Spinal cord (tissue), 10 donors: Measurements from ENCODE around the gene NES. TPM values are rescaled to one million over a fixed set of nuclear protein-coding genes. Genes with fewer than 3 reads are reported as not detected.

Experiments used
- DNase-seq, 6 donors: peaks; one replicate each; pipeline versions ENCODE4 v3.0.0 to v3.0.0-alpha.2; 2013 to 2015; ENCODE audit warnings: low spot score in 6 of 6, low read depth in 4 of 6
- H3K27ac ChIP-seq: one replicate; pipeline ENCODE4 v1.5.1; 2013; ENCODE audit warnings: low read depth, low read length, control low read depth
- H3K27me3 ChIP-seq: one replicate; pipeline ENCODE4 v1.6.1; 2013; ENCODE audit warnings: low read length; ENCODE audit not compliant: control insufficient read depth, insufficient read depth
- H3K36me3 ChIP-seq: one replicate; pipeline ENCODE4 v1.6.1; 2013; ENCODE audit warnings: low read length; ENCODE audit not compliant: control insufficient read depth, insufficient read depth
- H3K4me1 ChIP-seq: one replicate; pipeline ENCODE4 v1.6.1; 2013; ENCODE audit warnings: low read length; ENCODE audit not compliant: control insufficient read depth, insufficient read depth
- H3K4me3 ChIP-seq: one replicate; pipeline ENCODE4 v1.5.1; 2013; ENCODE audit warnings: low read depth, low read length, control low read depth
- H3K9me3 ChIP-seq: one replicate; pipeline ENCODE4 v1.6.1; 2013; ENCODE audit warnings: low read length; ENCODE audit not compliant: control insufficient read depth, insufficient read depth
- WGBS: methylation state at CpG from one replicate; pipeline ENCODE4 v1.1.5; 2013; ENCODE audit warnings: missing lambda C conversion rate; ENCODE audit not compliant: insufficient coverage; 5-methylcytosine and 5-hydroxymethylcytosine counted together
- polyA plus RNA-seq, 2 donors: library from polyadenylated mRNA; unstranded; fragments of 120-200 nt; gene quantifications; one replicate each; pipeline ENCODE4 v1.2.1, GENCODE V29; 2013; ENCODE audit not compliant: insufficient read length in 2 of 2
- total RNA-seq, 2 donors: library from RNA; depleted of rRNA in 1 of 2; stranded (reverse); fragments of 120-200 nt in 1 of 2; fragments of >200 nt in 1 of 2; gene quantifications; one replicate each; pipeline versions ENCODE4 v1.2.3 to v1.2.4, GENCODE V29; 2013 to 2014
- donor health status: healthy.

The NES gene
- total and polyA plus RNA-seq, 4 donors = 37.9 to 111 (median 79.4) TPM

- H3K9me3 ChIP-seq = no peaks in the 10 kb centered on the region
- no peak overlapping the region for H3K27ac ChIP-seq
- DNase-seq = no peak
- 75% methylated on average over 14 of the region's 14 CpGs for WGBS
- H3K36me3 ChIP-seq = peaks cover 62% of the 10 kb centered on the region
- peaks cover 5% of the 10 kb centered on the region for H3K27me3 ChIP-seq
- no peak overlapping the region for H3K4me3 ChIP-seq
- H3K4me1 ChIP-seq = peaks cover 95% of the 10 kb centered on the region
Observed at GRCh38 chr1:156658496-156658895, 18.7 kb downstream of the NES start.

GRCh38 chr1:156657741-156658319 lies 19.4 kb downstream of the NES start:
- no peaks in the 10 kb centered on the region for H3K9me3 ChIP-seq
- WGBS = 22% methylated on average over 12 of the region's 15 CpGs
- H3K27ac ChIP-seq = peak overlapping the region; percentile 76
- H3K4me3 ChIP-seq = no peak overlapping the region
- H3K4me1 ChIP-seq = peaks cover 95% of the 10 kb centered on the region
- H3K36me3 ChIP-seq = peaks cover 66% of the 10 kb centered on the region
- H3K27me3 ChIP-seq = peaks cover 5% of the 10 kb centered on the region
- DNase-seq = no peak

- Histone ChIP-seq H3K27ac (peak overlapping the region; percentile 76), H3K4me1 (peaks cover 95% of the 10 kb centered on the region), H3K36me3 (peaks cover 68% of the 10 kb centered on the region), H3K4me3 (peak overlapping the region; percentile 28), H3K9me3 (no peaks in the 10 kb centered on the region), H3K27me3 (peaks cover 5% of the 10 kb centered on the region)
- peak in 2 of 6 donors; percentile 88 to 89 for DNase-seq
- 3% methylated on average over 54 of the region's 54 CpGs for WGBS
Observed at GRCh38 chr1:156656806-156657740, 20.1 kb downstream of the NES start.

GRCh38 chr1:156655904-156656516 lies 21.2 kb downstream of the NES start:
- H3K27me3 ChIP-seq = peaks cover 5% of the 10 kb centered on the region
- peaks cover 75% of the 10 kb centered on the region for H3K36me3 ChIP-seq
- H3K4me3 ChIP-seq = no peak overlapping the region
- H3K27ac ChIP-seq = peak overlapping the region; percentile 76
- H3K9me3 ChIP-seq = no peaks in the 10 kb centered on the region
- no peak for DNase-seq
- 51% methylated on average over 3 of the region's 9 CpGs for WGBS
- H3K4me1 ChIP-seq = peaks cover 94% of the 10 kb centered on the region

- Histone ChIP-seq H3K27me3 (peaks cover 5% of the 10 kb centered on the region), H3K27ac (peak overlapping the region; percentile 37), H3K4me1 (peaks cover 91% of the 10 kb centered on the region), H3K4me3 (no peak overlapping the region), H3K36me3 (peaks cover 76% of the 10 kb centered on the region), H3K9me3 (no peaks in the 10 kb centered on the region)
- 59% methylated on average over 2 of the region's 2 CpGs for WGBS
- DNase-seq = no peak
Observed at GRCh38 chr1:156655151-156655903, 21.9 kb downstream of the NES start.

- Histone ChIP-seq H3K36me3 (peaks cover 78% of the 10 kb centered on the region), H3K27me3 (peaks cover 5% of the 10 kb centered on the region), H3K27ac (no peak overlapping the region), H3K4me3 (no peak overlapping the region), H3K9me3 (no peaks in the 10 kb centered on the region), H3K4me1 (peaks cover 85% of the 10 kb centered on the region)
- no CpG with 5 or more reads among the region's 1 CpG for WGBS
- no peak for DNase-seq
Observed at GRCh38 chr1:156654700-156655099, 22.5 kb downstream of the NES start.

GRCh38 chr1:156652992-156653355 lies 24.2 kb downstream of the NES start:
- H3K9me3 ChIP-seq = no peaks in the 10 kb centered on the region
- peaks cover 77% of the 10 kb centered on the region for H3K4me1 ChIP-seq
- H3K4me3 ChIP-seq = no peak overlapping the region
- DNase-seq = no peak
- no peak overlapping the region for H3K27ac ChIP-seq
- peaks cover 77% of the 10 kb centered on the region for H3K36me3 ChIP-seq
- peaks cover 5% of the 10 kb centered on the region for H3K27me3 ChIP-seq
- WGBS = 69% methylated on average over 8 of the region's 9 CpGs

GRCh38 chr1:156652131-156652991 lies 24.8 kb downstream of the NES start:
- Histone ChIP-seq H3K27me3 (peaks cover 5% of the 10 kb centered on the region), H3K9me3 (no peaks in the 10 kb centered on the region), H3K4me1 (peaks cover 77% of the 10 kb centered on the region), H3K4me3 (no peak overlapping the region), H3K36me3 (peaks cover 77% of the 10 kb centered on the region), H3K27ac (no peak overlapping the region)
- WGBS = 57% methylated on average over 14 of the region's 16 CpGs
- DNase-seq = peak in 1 of 6 donors; percentile 64
